22Rv1 (cell line): ENCODE results near the gene CARD9.
A peak's percentile ranks its signal among the peaks of the same experiment; 100 is the strongest.

Source experiments
- H3K27ac ChIP-seq: fragments of 450-650 bp; 2 replicates; pipeline ENCODE4 v1.5.1; 2017
- CTCF ChIP-seq: fragments of 450-650 bp; IDR thresholded peaks from 2 replicates; pipeline ENCODE4 v1.5.1; 2017; ENCODE audit warnings: mild to moderate bottlenecking
- ZFX ChIP-seq: fragments of 450-650 bp; IDR thresholded peaks from 2 replicates; pipeline ENCODE4 v1.6.1; 2017; ENCODE audit warnings: antibody characterized with exemption, borderline replicate concordance

Gene CARD9

DNA sequence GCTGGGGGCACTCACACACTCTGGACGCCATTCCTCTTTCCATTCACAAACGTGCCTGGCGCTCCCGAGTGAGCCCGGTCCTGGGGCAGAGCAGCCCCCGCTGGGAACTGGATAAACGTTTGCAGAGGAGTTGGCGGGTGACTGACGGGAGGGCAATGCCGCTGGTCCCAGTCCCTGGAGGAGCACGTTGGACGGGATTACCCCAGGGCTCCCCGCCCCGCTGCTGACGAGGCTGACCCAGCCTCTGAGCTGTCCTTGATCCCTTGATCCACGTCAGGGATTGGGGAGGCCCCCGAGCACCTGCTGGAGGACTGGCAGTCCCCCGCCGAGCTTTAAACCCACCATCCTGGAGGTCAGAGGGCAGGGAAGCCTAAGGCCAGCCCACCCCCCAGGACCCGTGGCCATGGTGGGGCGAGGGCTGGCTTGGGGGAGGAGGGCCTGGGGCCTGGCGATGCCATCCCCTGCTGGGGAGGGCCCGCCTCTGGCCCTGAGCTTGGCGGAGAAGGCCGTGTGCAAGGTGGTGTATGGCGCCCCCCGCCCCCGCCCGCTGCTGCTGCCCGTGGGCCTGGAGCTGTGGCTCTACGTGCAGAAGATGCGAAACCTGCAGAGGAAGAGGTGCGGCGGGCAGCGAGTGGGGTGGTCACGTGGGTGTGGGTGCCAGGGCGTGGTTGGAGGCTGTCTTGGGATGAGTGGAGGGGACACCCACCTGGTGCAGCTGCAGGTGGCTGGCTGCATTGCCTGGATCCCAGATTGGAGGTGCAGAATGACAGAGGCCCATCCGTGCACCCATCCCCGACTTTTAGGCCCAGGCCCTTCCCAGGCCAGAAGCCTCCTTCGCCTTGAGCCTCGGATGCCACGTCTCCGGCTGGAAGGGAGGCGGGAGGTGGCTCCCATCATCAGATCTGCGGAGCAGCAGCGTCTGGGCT is 41.6 kb downstream of the CARD9 start:
- no peak overlapping the region for H3K27ac ChIP-seq
- TF ChIP-seq CTCF (no peak), ZFX (no peak)

DNA sequence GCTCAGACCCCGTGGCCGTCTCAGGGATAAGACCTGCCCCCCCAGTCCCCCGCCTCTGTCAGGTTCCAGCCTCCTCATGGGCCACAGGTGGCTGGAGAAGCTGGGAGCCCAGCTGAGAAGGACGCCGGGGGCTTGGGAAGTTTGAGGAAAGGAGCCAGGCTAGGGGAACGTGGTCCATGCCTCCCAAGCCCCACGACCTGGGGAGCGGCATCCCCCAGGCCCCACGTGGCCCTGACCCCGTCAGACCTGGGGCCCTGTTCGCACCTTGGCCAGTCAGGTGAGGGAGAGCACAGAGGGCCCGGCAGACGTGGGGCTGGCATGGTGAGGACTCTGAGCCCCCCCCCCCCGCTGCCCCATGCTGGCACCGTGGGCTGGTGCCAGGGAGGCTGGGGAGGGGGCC is 42.4 kb downstream of the CARD9 start:
- no peak for TF ChIP-seq CTCF
- no peak for TF ChIP-seq ZFX
- no peak overlapping the region for H3K27ac ChIP-seq

GRCh38 chr9:136330406-136330990 is 43.0 kb downstream of the CARD9 start:
- no peak for TF ChIP-seq CTCF
- TF ChIP-seq ZFX = no peak
- no peak overlapping the region for H3K27ac ChIP-seq

DNA sequence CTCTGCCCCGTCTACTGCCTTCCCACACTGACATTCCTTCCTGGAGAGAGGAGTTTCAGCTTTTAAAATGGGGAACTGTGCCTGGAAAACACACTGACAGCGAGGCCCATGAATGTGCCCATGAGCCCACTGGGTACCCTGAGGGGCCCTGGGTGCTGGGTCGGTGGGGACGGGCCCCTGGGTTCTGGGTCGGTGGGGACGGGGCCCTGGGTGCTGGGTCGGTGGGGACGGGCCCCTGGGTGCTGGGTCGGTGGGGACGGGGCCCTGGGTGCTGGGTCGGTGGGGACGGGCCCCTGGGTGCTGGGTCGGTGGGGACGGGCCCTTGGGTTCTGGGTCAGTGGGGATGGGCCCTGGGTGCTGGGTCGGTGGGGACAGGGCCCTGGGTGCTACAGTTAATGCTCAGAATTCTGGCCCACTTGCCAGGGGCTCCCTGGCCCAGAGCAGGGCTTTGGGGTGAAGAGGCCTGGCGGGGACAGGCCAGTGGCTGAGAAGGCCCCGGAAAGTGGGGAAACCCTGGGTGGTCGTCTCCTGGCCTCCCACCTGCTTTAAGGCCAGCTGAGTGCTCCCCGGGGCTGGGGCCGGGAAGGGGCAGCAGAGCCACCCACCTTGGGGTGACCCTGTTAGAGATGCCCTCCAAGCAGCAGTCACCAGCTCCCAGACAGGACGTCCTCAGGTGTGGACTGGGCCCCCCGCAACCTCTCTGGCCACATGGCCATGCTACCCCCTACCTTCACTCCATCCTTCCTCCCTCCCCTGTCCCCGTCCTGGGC is 43.6 kb downstream of the CARD9 start:
- no peak overlapping the region for H3K27ac ChIP-seq
- TF ChIP-seq CTCF (no peak), ZFX (no peak)

- H3K27ac ChIP-seq = no peak overlapping the region
These were observed 44.2 kb downstream of the CARD9 start for GRCh38 chr9:136329211-136329627.

DNA sequence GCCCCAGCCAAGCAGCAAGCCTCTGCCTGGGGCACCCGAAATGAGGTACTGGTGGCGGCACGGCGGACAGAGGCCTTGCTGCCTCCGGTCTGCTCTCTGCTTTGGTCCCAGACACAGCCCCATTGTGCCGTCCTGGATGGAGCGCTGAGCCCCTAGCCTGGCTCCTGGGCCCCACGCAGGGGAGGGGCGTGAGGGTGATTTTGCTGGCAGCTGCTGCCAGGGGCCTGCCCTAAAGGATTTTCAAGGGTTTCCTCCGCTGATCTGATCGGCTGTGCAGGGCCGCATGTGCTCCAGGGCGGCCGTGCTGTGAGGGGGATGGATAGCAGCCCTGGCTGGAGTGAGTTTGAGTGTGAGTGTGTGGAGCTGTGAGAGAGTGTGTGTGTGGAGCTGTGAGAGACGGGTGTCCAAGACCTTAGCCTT is 44.8 kb downstream of the CARD9 start:
- TF ChIP-seq ZFX (no peak), CTCF (no peak)
- H3K27ac ChIP-seq = peak overlapping the region; percentile 55; the same call in 1 of the 2 replicates

More at GRCh38 chr9:136329211-136329627, 44.2 kb downstream of the CARD9 start:
- no peak for TF ChIP-seq CTCF
- TF ChIP-seq ZFX = no peak
